Stromal cell of bone marrow (primary cell): Measurements from ENCODE around the gene PLK5.
A peak's percentile ranks its signal among the peaks of the same experiment; 100 is the strongest.
"Not testable (repeated sequence)": the region's sequence is repeated elsewhere in the genome, so short reads cannot be mapped to it uniquely, and the experiment has no call there.

Source experiments
- DNase-seq: peaks from one replicate; pipeline ENCODE4 v3.0.0-alpha.2; 2012; ENCODE audit warnings: low read depth

Gene PLK5

GRCh38 chr19:1507763-1508506, 15.9 kb upstream of the PLK5 start:
- peak; percentile 87 for DNase-seq

GRCh38 chr19:1508507-1508856, 15.4 kb upstream of the PLK5 start:
- no peak for DNase-seq

- no peak for DNase-seq
Observed at GRCh38 chr19:1509602-1510441, 14.1 kb upstream of the PLK5 start.

- no peak for DNase-seq
Observed at GRCh38 chr19:1510442-1510806, 13.5 kb upstream of the PLK5 start.

GRCh38 chr19:1510807-1511206, 13.1 kb upstream of the PLK5 start:
- no peak for DNase-seq

- no peak for DNase-seq
Observed at GRCh38 chr19:1511318-1512317, 12.3 kb upstream of the PLK5 start.

- DNase-seq: no peak
Observed at GRCh38 chr19:1512671-1513498, 11.0 kb upstream of the PLK5 start, which contains the start of gene ADAMTSL5. TSS of gene ADAMTSL5 (minus strand) at chr19:1513019. CDS start at chr19:1510943, 2,076 bp downstream.

GRCh38 chr19:1513499-1514294, 10.2 kb upstream of the PLK5 start:
- no peak for DNase-seq

GRCh38 chr19:1514295-1514661, 9.6 kb upstream of the PLK5 start:
- DNase-seq: no peak

- DNase-seq: no peak
Observed at GRCh38 chr19:1514986-1515721, 8.7 kb upstream of the PLK5 start.

GRCh38 chr19:1516395-1516753, 7.5 kb upstream of the PLK5 start:
- no peak for DNase-seq

GRCh38 chr19:1518471-1518870, 5.4 kb upstream of the PLK5 start:
- DNase-seq: no peak

GRCh38 chr19:1519802-1520201, 4.1 kb upstream of the PLK5 start:
- DNase-seq: not testable (repeated sequence)

GRCh38 chr19:1520203-1520780, 3.6 kb upstream of the PLK5 start:
- no peak for DNase-seq

GRCh38 chr19:1521636-1522035, 2.2 kb upstream of the PLK5 start:
- no peak for DNase-seq

- DNase-seq: no peak
Observed at GRCh38 chr19:1522061-1522460, 1.8 kb upstream of the PLK5 start.

- DNase-seq: no peak
Observed at GRCh38 chr19:1522838-1523237, 1.0 kb upstream of the PLK5 start.

- DNase-seq: no peak
Observed at GRCh38 chr19:1524287-1524971, 552 bp downstream of the PLK5 start.

- no peak for DNase-seq
Observed at GRCh38 chr19:1524972-1525325, 1.1 kb downstream of the PLK5 start.
